GM19025 (cell line): ENCODE results near the gene PTPN2.
"Not testable (repeated sequence)": the region's sequence is repeated elsewhere in the genome, so short reads cannot be mapped to it uniquely, and the experiment has no call there.

ENCODE experiments used
- ATAC-seq: cut with Tn5 transposase; IDR thresholded peaks from one replicate; pipeline ENCODE4 v1.9.1; 2021; ENCODE audit warnings: mild to moderate bottlenecking, low read depth, moderate library complexity; ENCODE audit not compliant: unreplicated experiment

Gene PTPN2

GRCh38 chr18:12776821-12777471 lies 107.1 kb downstream of the PTPN2 start:
- ATAC-seq = no peak

GRCh38 chr18:12776415-12776814 lies 107.6 kb downstream of the PTPN2 start:
- not testable (repeated sequence) for ATAC-seq

- ATAC-seq = no peak
Measured at GRCh38 chr18:12774982-12775381, 109.1 kb downstream of the PTPN2 start.

GRCh38 chr18:12773369-12773768 lies 110.7 kb downstream of the PTPN2 start:
- no peak for ATAC-seq

- ATAC-seq = no peak
Measured at GRCh38 chr18:12772111-12772510, 111.9 kb downstream of the PTPN2 start.

GRCh38 chr18:12770469-12771219 lies 113.4 kb downstream of the PTPN2 start:
- ATAC-seq = no peak

- ATAC-seq = no peak
Measured at GRCh38 chr18:12769644-12770440, 114.2 kb downstream of the PTPN2 start.

- no peak for ATAC-seq
Measured at GRCh38 chr18:12769136-12769535, 114.9 kb downstream of the PTPN2 start.

GRCh38 chr18:12768625-12769024 lies 115.4 kb downstream of the PTPN2 start:
- no peak for ATAC-seq

- ATAC-seq = no peak
Measured at GRCh38 chr18:12767580-12768155, 116.4 kb downstream of the PTPN2 start.

GRCh38 chr18:12766986-12767433 lies 117.0 kb downstream of the PTPN2 start:
- no peak for ATAC-seq

- ATAC-seq = no peak
Measured at GRCh38 chr18:12765586-12765985, 118.5 kb downstream of the PTPN2 start.

GRCh38 chr18:12765126-12765525 lies 118.9 kb downstream of the PTPN2 start:
- ATAC-seq = no peak

GRCh38 chr18:12758566-12758965 lies 125.5 kb downstream of the PTPN2 start:
- ATAC-seq = not testable (repeated sequence)

- not testable (repeated sequence) for ATAC-seq
Measured at GRCh38 chr18:12756619-12757239, 127.3 kb downstream of the PTPN2 start.

GRCh38 chr18:12755606-12756005 lies 128.4 kb downstream of the PTPN2 start:
- not testable (repeated sequence) for ATAC-seq

GRCh38 chr18:12754511-12754910 lies 129.5 kb downstream of the PTPN2 start:
- ATAC-seq = no peak

GRCh38 chr18:12751891-12752290 lies 132.1 kb downstream of the PTPN2 start:
- ATAC-seq = no peak

GRCh38 chr18:12751503-12751884 lies 132.5 kb downstream of the PTPN2 start:
- ATAC-seq = no peak

GRCh38 chr18:12750715-12751502 lies 133.1 kb downstream of the PTPN2 start:
- ATAC-seq = no peak
